NCI-H345 (cell line): ENCODE results near the gene AMZ1.
"Not testable (repeated sequence)": the region's sequence is repeated elsewhere in the genome, so short reads cannot be mapped to it uniquely, and the experiment has no call there.

Experiments
- DNase-seq: peaks from one replicate; lab custom pipeline; 2025; lab: John Stamatoyannopoulos, UW

AMZ1 gene

GRCh38 chr7:2713370-2713769 is 25.4 kb downstream of the AMZ1 start:
- DNase-seq: no peak

DNA sequence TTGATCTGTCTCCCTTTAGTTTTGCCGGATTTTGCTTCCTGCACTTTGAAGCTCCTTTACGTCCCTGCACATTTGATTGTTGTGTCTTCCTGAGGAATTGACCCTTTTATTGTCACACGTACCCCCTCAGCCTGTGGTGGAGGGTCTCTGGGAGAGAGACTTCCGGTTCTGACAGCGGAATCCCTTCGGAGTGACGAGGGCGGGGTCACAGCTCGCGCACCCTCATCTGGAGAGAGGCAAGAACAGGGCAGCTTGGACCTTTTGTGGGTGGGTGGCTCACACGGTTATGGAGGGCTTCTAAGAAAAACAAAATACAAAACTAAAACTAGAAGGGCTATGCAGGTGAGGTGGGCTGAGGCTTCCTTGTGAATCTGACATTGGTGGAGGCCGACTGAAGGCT is 26.0 kb downstream of the AMZ1 start:
- DNase-seq: no peak

GRCh38 chr7:2714636-2715035 is 26.6 kb downstream of the AMZ1 start:
- no peak for DNase-seq

GRCh38 chr7:2715341-2716231 is 27.6 kb downstream of the AMZ1 start:
- no peak for DNase-seq

DNA sequence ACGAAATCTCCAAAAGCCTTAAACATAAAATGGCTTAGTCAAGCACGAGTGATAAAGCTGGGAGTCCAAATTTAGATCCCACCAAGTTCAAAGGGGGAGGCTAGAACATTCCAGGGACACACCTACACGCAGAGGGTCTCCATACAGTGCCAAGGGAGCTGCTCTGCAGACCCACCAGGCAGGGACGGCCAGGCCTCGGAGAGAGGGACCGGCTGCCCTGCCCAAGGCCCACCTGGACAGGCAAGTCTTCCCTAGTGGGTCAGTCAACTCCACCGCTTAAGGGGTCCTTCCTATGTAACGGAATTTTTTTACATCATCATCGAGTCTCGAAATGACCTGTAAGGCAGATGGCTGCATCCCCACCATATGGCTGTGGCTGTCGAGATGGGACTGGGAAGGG is 28.5 kb downstream of the AMZ1 start:
- no peak for DNase-seq

DNA sequence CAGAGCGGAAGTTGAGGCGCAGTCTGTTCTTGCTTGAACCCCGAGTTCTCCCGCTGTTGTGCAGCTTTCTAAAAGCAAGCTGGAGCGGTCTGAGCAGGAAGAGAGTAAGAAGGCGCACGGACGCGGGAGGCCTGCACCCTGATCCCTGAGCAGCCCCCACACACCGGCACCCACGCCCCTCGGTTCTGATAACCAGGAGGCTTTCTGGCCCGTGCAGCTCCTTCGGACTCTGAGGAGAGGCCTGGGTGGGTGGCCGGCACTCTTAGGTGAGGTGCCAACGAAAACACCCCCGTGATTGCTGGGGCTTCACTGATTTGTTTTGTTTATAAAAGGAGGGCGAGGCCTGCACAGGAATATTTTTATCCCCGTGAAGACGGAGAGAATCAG is 28.9 kb downstream of the AMZ1 start:
- no peak for DNase-seq

- no peak for DNase-seq
Measured at GRCh38 chr7:2717293-2718261, 29.6 kb downstream of the AMZ1 start.

DNA sequence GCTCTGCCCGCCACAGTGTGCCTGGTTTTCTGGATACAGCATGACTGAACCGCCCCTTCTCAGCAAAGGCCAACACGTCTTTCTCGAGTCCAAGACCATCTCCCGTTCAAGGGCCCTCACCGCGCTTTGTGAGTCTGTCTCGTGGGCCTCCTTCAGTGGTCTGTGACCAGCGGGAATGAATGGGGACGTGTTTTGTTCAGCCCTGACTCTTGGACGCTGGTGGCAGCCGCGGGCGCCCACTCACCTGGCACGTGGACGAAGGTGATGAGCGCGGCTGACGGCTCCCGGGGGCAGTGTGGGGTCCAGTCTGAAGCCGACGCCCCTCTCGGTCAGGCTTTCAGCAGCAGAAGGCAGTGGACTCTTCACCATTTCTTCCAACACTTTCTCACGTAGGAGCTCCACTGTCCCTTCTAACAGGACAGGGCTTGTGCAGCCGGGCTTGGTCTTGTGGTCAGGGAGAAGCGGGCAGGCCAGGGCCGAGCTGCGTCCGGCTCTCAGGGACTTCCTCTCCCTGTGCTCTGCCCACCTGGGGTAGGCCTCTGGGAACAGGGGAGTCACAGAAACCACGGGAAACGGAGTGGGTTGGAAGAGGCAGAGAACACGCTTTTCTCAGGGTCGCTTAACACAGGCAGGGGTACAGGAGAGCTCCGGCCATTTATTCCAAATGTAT is 30.4 kb downstream of the AMZ1 start:
- no peak for DNase-seq

DNA sequence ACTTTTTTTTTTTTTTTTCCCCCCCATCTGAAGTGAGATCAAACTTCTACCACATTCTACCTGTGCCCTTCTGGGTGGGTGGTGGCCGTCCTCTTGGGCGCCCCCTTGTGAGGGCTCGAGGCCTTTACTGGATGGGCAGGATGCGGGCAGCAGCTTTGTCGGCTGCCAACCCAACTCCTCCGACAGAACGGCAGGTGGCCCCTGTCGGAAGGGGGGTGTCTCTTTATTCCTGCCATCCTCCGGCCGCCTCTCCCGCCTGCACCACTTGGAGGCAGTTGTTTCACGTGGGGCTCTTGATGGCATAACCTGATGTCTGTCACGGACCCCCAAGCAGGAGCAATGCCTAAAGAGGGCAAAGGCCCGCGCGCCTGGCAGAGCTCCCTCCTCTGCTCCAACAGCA is 31.0 kb downstream of the AMZ1 start:
- DNase-seq: peak; percentile 59

DNA sequence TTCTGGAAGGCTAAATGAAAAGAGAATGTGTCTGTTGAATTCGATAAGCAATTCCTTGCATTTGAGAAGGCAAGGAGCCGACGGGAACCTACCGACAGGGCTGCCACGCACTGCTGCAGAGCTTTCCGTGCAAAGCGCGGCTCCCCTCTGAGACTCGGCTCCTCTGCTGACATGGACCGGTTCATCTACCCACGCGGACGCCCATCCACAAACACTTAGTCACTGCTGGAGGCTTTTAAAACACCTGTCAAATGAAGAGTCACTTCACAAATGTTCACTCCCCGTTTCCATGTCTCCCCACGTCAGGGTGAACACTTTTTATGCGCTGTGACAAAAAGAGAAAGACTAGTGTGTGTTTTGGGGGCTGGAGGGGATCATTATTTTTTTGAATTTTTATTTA is 32.0 kb downstream of the AMZ1 start:
- DNase-seq: peak; percentile 97

- no peak for DNase-seq
Measured at GRCh38 chr7:2721842-2722241, 33.8 kb downstream of the AMZ1 start.

DNA sequence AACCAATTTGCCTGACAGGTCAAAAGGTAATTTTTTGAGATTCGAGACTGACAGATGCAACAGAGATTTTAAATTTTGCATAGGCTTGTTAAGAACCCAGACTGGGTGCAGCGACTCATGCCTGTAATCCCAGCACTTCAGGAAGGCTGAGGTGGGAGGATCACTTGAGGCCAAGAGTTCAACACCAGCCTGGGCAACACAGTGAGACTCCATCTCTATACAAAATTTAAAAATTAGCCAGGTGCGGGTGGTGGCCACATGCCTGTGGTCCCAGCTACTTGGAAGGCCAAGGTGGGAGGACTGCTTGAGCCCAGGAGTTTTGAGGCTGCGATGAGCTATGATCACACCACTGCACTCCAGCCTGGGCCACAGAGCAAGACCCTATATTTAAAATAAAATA is 34.6 kb downstream of the AMZ1 start:
- no peak for DNase-seq

GRCh38 chr7:2723138-2723850 is 35.3 kb downstream of the AMZ1 start:
- no peak for DNase-seq

DNA sequence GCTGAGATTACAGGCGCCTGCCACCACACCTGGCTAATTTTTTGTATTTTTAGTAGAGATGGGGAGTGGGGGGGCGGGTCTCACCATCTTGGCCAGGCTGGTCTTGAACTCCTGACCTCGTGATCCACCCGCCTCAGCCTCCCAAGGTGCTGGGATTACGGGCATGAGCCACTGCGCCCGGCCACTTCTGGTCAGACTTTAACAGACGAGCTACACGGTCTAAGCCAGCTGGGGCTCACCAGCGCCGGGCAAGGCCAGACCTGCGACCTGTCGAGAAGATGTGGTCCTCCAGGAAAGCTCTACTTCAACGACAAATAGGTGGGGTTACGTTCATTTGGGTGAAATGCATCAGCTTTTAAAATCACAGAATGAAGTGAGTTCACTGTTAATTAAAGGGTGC is 36.0 kb downstream of the AMZ1 start:
- not testable (repeated sequence) for DNase-seq

DNA sequence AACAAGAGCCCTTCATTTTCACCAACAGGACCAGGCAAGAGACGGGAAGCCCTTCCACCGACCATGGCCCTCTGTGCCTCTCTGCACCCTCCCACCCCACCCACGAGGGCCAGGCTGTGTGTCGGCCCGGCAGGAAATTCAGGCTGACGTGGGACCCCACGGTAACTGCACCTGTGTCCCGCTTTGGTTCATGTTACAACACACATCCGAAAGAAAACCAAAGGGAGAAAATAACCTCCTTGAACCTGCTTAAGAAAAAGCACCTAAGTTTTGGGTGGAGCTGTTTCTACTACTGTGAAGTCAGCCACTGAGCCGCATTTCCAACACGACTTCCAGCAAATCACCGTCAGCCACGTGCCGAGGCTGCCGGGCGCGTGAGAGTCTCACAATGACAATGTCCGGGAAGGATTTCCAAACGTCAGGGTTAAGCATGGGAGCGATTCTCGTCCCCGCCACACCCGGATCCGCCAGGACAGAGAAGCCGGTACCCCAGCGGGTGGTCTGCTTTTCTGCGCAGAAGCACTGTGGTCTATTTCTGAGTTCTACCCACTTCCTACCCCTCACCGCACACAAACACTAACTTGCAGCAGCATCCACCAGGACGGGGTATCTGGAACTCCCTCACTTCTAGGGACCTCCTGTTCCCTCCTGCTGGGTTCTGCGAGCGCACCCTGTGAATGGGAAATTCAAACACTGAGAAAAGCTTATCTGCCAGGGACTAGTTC is 36.6 kb downstream of the AMZ1 start:
- no peak for DNase-seq

GRCh38 chr7:2725178-2726105 is 37.4 kb downstream of the AMZ1 start:
- no peak for DNase-seq

- no peak for DNase-seq
Measured at GRCh38 chr7:2726316-2727018, 38.5 kb downstream of the AMZ1 start.

- DNase-seq: not testable (repeated sequence)
Measured at GRCh38 chr7:2727206-2727605, 39.2 kb downstream of the AMZ1 start.

DNA sequence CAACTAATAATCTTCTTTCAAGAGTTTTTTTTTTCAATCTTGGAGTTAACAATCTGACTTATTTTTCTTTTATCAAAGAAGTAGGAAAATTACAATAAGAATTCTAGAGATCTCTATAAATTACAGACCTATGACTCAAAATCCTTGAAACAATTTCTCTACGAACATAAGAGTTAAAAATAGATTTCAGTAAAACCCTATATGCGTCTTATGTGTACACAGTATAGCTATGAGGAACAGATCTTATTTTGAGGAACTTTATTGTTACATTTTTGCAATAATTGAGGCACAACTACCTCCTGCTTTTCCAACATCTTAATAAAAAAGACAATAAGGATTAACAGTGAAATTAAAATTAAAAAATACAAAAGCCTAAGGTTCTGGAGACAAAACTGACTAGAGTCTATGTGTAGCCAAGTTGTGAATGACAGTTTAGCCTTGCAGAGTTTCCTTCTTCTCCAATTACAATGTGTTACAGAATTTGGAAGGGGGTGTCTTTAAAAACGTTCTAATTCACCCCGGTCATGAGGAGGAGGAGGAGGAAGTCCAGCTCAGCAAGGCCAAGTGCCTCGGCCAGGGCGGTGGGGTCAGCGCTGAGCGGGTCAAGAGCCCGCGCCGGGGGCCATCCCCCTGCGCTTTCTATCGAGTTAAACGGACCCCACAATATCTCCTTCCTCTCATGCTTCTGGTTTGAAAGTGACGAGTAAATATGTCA is 40.5 kb downstream of the AMZ1 start:
- DNase-seq: no peak
